ENCODE measurements around the gene SNX17. TPM values are rescaled to one million over a fixed set of nuclear protein-coding genes. Genes with fewer than 3 reads are reported as not detected.

Gene SNX17
- total and polyA plus RNA-seq, 2 of the 13 experiments (the other 11 are each of a cell fraction or from before 2014, with no cell fraction given) = 75.0 to 109 TPM

- peak; percentile 53; the same call in 1 of the 2 replicates for TF ChIP-seq ZNF142 (CRISPR knock-in tag; IDR thresholded peaks at IDR 0.05)
- TF ChIP-seq ZNF740 (CRISPR knock-in tag; IDR thresholded peaks at IDR 0.05) = peak; percentile 100
- TF ChIP-seq ZNF343 (CRISPR knock-in tag; IDR thresholded peaks at IDR 0.05) = 0 out of 2 replicates have a peak, but pooled peaks have one; percentile 68
- peak; percentile 89 for TF ChIP-seq ZSCAN21 (CRISPR knock-in tag; IDR thresholded peaks at IDR 0.05; ENCODE audit: borderline replicate concordance)
- TF ChIP-seq MED1 (CRISPR knock-in tag; IDR thresholded peaks at IDR 0.05) = peak; percentile 86
- no peak for TF ChIP-seq TCF7 (IDR thresholded peaks at IDR 0.05; ENCODE audit: low read depth)
- TF ChIP-seq TFDP1 (CRISPR knock-in tag; IDR thresholded peaks at IDR 0.05; ENCODE audit: borderline replicate concordance) = peak; percentile 87; the same call in 1 of the 2 replicates
- peak; percentile 52 for TF ChIP-seq NFKBIZ (CRISPR knock-in tag; IDR thresholded peaks at IDR 0.05)
- TF ChIP-seq HNRNPK (IDR thresholded peaks at IDR 0.05; ENCODE audit: low read depth, low read length, poor library complexity, severe bottlenecking) = no peak
- TF ChIP-seq ZNF10 (CRISPR knock-in tag; IDR thresholded peaks at IDR 0.05; ENCODE audit: borderline replicate concordance, low read depth) = no peak
- no peak for TF ChIP-seq KLF9 (CRISPR knock-in tag; IDR thresholded peaks at IDR 0.05; ENCODE audit: low read depth)
- TF ChIP-seq ZNF263 (CRISPR knock-in tag; IDR thresholded peaks at IDR 0.05) = peak; percentile 58; the same call in 1 of the 2 replicates
- peak; percentile 99 for TF ChIP-seq MAZ (IDR thresholded peaks at IDR 0.05; ENCODE audit: borderline replicate concordance, low read depth, low read length)
- TF ChIP-seq MAZ (CRISPR knock-in tag; IDR thresholded peaks at IDR 0.05; ENCODE audit: low read depth) = peak; percentile 98
- peak; percentile 86; the same call in 1 of the 2 replicates for TF ChIP-seq ZFP36L2 (CRISPR knock-in tag; IDR thresholded peaks at IDR 0.05)
- peak; percentile 89 for TF ChIP-seq SIN3A (IDR thresholded peaks at IDR 0.05; ENCODE audit: borderline replicate concordance, low read depth, low read length)
- TF ChIP-seq ZFP62 (CRISPR knock-in tag; IDR thresholded peaks at IDR 0.05) = no peak
- TF ChIP-seq MAF1 (CRISPR knock-in tag; IDR thresholded peaks at IDR 0.05; ENCODE audit: borderline replicate concordance) = peak; percentile 87; the same call in 1 of the 2 replicates
- TF ChIP-seq TRAFD1 (CRISPR knock-in tag; IDR thresholded peaks at IDR 0.05; ENCODE audit: borderline replicate concordance) = peak; percentile 93; the same call in 1 of the 2 replicates
- peak; percentile 95 for TF ChIP-seq KLF13 (CRISPR knock-in tag; IDR thresholded peaks at IDR 0.05)
Observed at GRCh38 chr2:27356382-27357181, 13.8 kb upstream of the SNX17 start, which contains the start of gene GTF3C2 (continued).

Measured in HepG2 (cell line).